Measurements from ENCODE around the gene CENPX.

Gene CENPX

GRCh38 chr17:82005701-82006348 is 16.9 kb downstream of the CENPX start:
- no peaks in the 10 kb centered on the region for H3K36me3 ChIP-seq (ENCODE audit: control insufficient read depth in 2 of 2, insufficient read depth in 2 of 2, low read length in 2 of 2)
- H3K27ac ChIP-seq (ENCODE audit: low read depth in 2 of 2, low read length in 2 of 2): no peak overlapping the region
- no peak overlapping the region for H3K4me3 ChIP-seq (ENCODE audit: low read length in 2 of 2)
- H3K27me3 ChIP-seq (ENCODE audit: control insufficient read depth in 2 of 2, insufficient read depth in 2 of 2, low read length in 2 of 2): no peaks in the 10 kb centered on the region
- H3K9ac ChIP-seq (ENCODE audit: low read depth in 1 of 2, low read length in 2 of 2): no peak overlapping the region
- H3K9me3 ChIP-seq (ENCODE audit: control insufficient read depth in 2 of 2, low read length in 2 of 2): no peaks in the 10 kb centered on the region
- H3K4me1 ChIP-seq (ENCODE audit: control insufficient read depth in 2 of 2, insufficient read depth in 2 of 2, low read length in 2 of 2): no peaks in the 10 kb centered on the region

GRCh38 chr17:82004517-82005455 is 17.9 kb downstream of the CENPX start:
- H3K36me3 ChIP-seq (ENCODE audit: control insufficient read depth in 2 of 2, insufficient read depth in 2 of 2, low read length in 2 of 2): no peaks in the 10 kb centered on the region
- no peaks in the 10 kb centered on the region for H3K4me1 ChIP-seq (ENCODE audit: control insufficient read depth in 2 of 2, insufficient read depth in 2 of 2, low read length in 2 of 2)
- H3K4me3 ChIP-seq (ENCODE audit: low read length in 2 of 2): no peak overlapping the region
- H3K9me3 ChIP-seq (ENCODE audit: control insufficient read depth in 2 of 2, low read length in 2 of 2): no peaks in the 10 kb centered on the region
- no peak overlapping the region for H3K27ac ChIP-seq (ENCODE audit: low read depth in 2 of 2, low read length in 2 of 2)
- H3K9ac ChIP-seq (ENCODE audit: low read depth in 1 of 2, low read length in 2 of 2): no peak overlapping the region
- no peaks in the 10 kb centered on the region for H3K27me3 ChIP-seq (ENCODE audit: control insufficient read depth in 2 of 2, insufficient read depth in 2 of 2, low read length in 2 of 2)

GRCh38 chr17:82003411-82004381 is 19.0 kb downstream of the CENPX start:
- H3K36me3 ChIP-seq (ENCODE audit: control insufficient read depth in 2 of 2, insufficient read depth in 2 of 2, low read length in 2 of 2): no peaks in the 10 kb centered on the region
- H3K9ac ChIP-seq (ENCODE audit: low read depth in 1 of 2, low read length in 2 of 2): no peak overlapping the region
- no peak overlapping the region for H3K4me3 ChIP-seq (ENCODE audit: low read length in 2 of 2)
- no peak overlapping the region for H3K27ac ChIP-seq (ENCODE audit: low read depth in 2 of 2, low read length in 2 of 2)
- H3K4me1 ChIP-seq (ENCODE audit: control insufficient read depth in 2 of 2, insufficient read depth in 2 of 2, low read length in 2 of 2): no peaks in the 10 kb centered on the region
- no peaks in the 10 kb centered on the region for H3K27me3 ChIP-seq (ENCODE audit: control insufficient read depth in 2 of 2, insufficient read depth in 2 of 2, low read length in 2 of 2)
- no peaks in the 10 kb centered on the region for H3K9me3 ChIP-seq (ENCODE audit: control insufficient read depth in 2 of 2, low read length in 2 of 2)

- H3K36me3 ChIP-seq (ENCODE audit: control insufficient read depth in 2 of 2, insufficient read depth in 2 of 2, low read length in 2 of 2): peaks cover 0 to 2% of the 10 kb centered on the region in 2 donors
Observed at GRCh38 chr17:82001571-82002056, 21.1 kb downstream of the CENPX start.

GRCh38 chr17:82000803-82001570 is 21.7 kb downstream of the CENPX start:
- Histone ChIP-seq H3K4me3 (ENCODE audit: low read length in 2 of 2) (no peak overlapping the region), H3K36me3 (ENCODE audit: control insufficient read depth in 2 of 2, insufficient read depth in 2 of 2, low read length in 2 of 2) (peaks cover 0 to 2% of the 10 kb centered on the region in 2 donors), H3K9ac (ENCODE audit: low read depth in 1 of 2, low read length in 2 of 2) (no peak overlapping the region), H3K27ac (ENCODE audit: low read depth in 2 of 2, low read length in 2 of 2) (no peak overlapping the region), H3K4me1 (ENCODE audit: control insufficient read depth in 2 of 2, insufficient read depth in 2 of 2, low read length in 2 of 2) (no peaks in the 10 kb centered on the region), H3K27me3 (ENCODE audit: control insufficient read depth in 2 of 2, insufficient read depth in 2 of 2, low read length in 2 of 2) (no peaks in the 10 kb centered on the region), H3K9me3 (ENCODE audit: control insufficient read depth in 2 of 2, low read length in 2 of 2) (no peaks in the 10 kb centered on the region)

More at GRCh38 chr17:82001571-82002056, 21.1 kb downstream of the CENPX start:
- no peaks in the 10 kb centered on the region for H3K4me1 ChIP-seq (ENCODE audit: control insufficient read depth in 2 of 2, insufficient read depth in 2 of 2, low read length in 2 of 2)
- H3K27ac ChIP-seq (ENCODE audit: low read depth in 2 of 2, low read length in 2 of 2): no peak overlapping the region
- no peaks in the 10 kb centered on the region for H3K9me3 ChIP-seq (ENCODE audit: control insufficient read depth in 2 of 2, low read length in 2 of 2)
- no peaks in the 10 kb centered on the region for H3K27me3 ChIP-seq (ENCODE audit: control insufficient read depth in 2 of 2, insufficient read depth in 2 of 2, low read length in 2 of 2)
- H3K4me3 ChIP-seq (ENCODE audit: low read length in 2 of 2): no peak overlapping the region
- H3K9ac ChIP-seq (ENCODE audit: low read depth in 1 of 2, low read length in 2 of 2): no peak overlapping the region

GRCh38 chr17:81999976-82000802 is 22.5 kb downstream of the CENPX start:
- no peak overlapping the region for H3K9ac ChIP-seq (ENCODE audit: low read depth in 1 of 2, low read length in 2 of 2)
- H3K4me1 ChIP-seq (ENCODE audit: control insufficient read depth in 2 of 2, insufficient read depth in 2 of 2, low read length in 2 of 2): no peaks in the 10 kb centered on the region
- peaks cover 0 to 2% of the 10 kb centered on the region in 2 donors for H3K36me3 ChIP-seq (ENCODE audit: control insufficient read depth in 2 of 2, insufficient read depth in 2 of 2, low read length in 2 of 2)
- no peak overlapping the region for H3K27ac ChIP-seq (ENCODE audit: low read depth in 2 of 2, low read length in 2 of 2)
- H3K9me3 ChIP-seq (ENCODE audit: control insufficient read depth in 2 of 2, low read length in 2 of 2): no peaks in the 10 kb centered on the region
- no peaks in the 10 kb centered on the region for H3K27me3 ChIP-seq (ENCODE audit: control insufficient read depth in 2 of 2, insufficient read depth in 2 of 2, low read length in 2 of 2)
- H3K4me3 ChIP-seq (ENCODE audit: low read length in 2 of 2): no peak overlapping the region

- Histone ChIP-seq H3K4me3 (ENCODE audit: low read length in 2 of 2) (no peak overlapping the region), H3K9me3 (ENCODE audit: control insufficient read depth in 2 of 2, low read length in 2 of 2) (no peaks in the 10 kb centered on the region), H3K27ac (ENCODE audit: low read depth in 2 of 2, low read length in 2 of 2) (no peak overlapping the region), H3K36me3 (ENCODE audit: control insufficient read depth in 2 of 2, insufficient read depth in 2 of 2, low read length in 2 of 2) (peaks cover 0 to 2% of the 10 kb centered on the region in 2 donors), H3K4me1 (ENCODE audit: control insufficient read depth in 2 of 2, insufficient read depth in 2 of 2, low read length in 2 of 2) (no peaks in the 10 kb centered on the region), H3K27me3 (ENCODE audit: control insufficient read depth in 2 of 2, insufficient read depth in 2 of 2, low read length in 2 of 2) (no peaks in the 10 kb centered on the region), H3K9ac (ENCODE audit: low read depth in 1 of 2, low read length in 2 of 2) (no peak overlapping the region)
Observed at GRCh38 chr17:81999587-81999975, 23.1 kb downstream of the CENPX start.

- no peak overlapping the region for H3K9ac ChIP-seq (ENCODE audit: low read depth in 1 of 2, low read length in 2 of 2)
- no peaks in the 10 kb centered on the region for H3K27me3 ChIP-seq (ENCODE audit: control insufficient read depth in 2 of 2, insufficient read depth in 2 of 2, low read length in 2 of 2)
- peaks cover 0 to 2% of the 10 kb centered on the region in 2 donors for H3K36me3 ChIP-seq (ENCODE audit: control insufficient read depth in 2 of 2, insufficient read depth in 2 of 2, low read length in 2 of 2)
- H3K9me3 ChIP-seq (ENCODE audit: control insufficient read depth in 2 of 2, low read length in 2 of 2): no peaks in the 10 kb centered on the region
- H3K4me3 ChIP-seq (ENCODE audit: low read length in 2 of 2): no peak overlapping the region
- H3K27ac ChIP-seq (ENCODE audit: low read depth in 2 of 2, low read length in 2 of 2): no peak overlapping the region
- H3K4me1 ChIP-seq (ENCODE audit: control insufficient read depth in 2 of 2, insufficient read depth in 2 of 2, low read length in 2 of 2): no peaks in the 10 kb centered on the region
Observed at GRCh38 chr17:81998691-81999438, 23.8 kb downstream of the CENPX start.

All from mucosa of rectum (tissue), 2 donors.